Measurements from ENCODE around the gene VGLL4.
A peak's percentile ranks its signal among the peaks of the same experiment; 100 is the strongest.
"Not testable (repeated sequence)": the region's sequence is repeated elsewhere in the genome, so short reads cannot be mapped to it uniquely, and the experiment has no call there.

The VGLL4 gene

GRCh38 chr3:11643605-11644087, at the start of gene VGLL4:
Gene VGLL4 (minus strand): TSS chr3:11643915. CDS start chr3:11643518, 397 bp downstream.
- DNase-seq (ENCODE audit: insufficient read length, low spot score), result peak; percentile 70
- no peak for FAIRE-seq

GRCh38 chr3:11692532-11692813, 48.8 kb upstream of the VGLL4 start:
- FAIRE-seq (no peak), DNase-seq (ENCODE audit: insufficient read length, low spot score) (no peak)

DNA sequence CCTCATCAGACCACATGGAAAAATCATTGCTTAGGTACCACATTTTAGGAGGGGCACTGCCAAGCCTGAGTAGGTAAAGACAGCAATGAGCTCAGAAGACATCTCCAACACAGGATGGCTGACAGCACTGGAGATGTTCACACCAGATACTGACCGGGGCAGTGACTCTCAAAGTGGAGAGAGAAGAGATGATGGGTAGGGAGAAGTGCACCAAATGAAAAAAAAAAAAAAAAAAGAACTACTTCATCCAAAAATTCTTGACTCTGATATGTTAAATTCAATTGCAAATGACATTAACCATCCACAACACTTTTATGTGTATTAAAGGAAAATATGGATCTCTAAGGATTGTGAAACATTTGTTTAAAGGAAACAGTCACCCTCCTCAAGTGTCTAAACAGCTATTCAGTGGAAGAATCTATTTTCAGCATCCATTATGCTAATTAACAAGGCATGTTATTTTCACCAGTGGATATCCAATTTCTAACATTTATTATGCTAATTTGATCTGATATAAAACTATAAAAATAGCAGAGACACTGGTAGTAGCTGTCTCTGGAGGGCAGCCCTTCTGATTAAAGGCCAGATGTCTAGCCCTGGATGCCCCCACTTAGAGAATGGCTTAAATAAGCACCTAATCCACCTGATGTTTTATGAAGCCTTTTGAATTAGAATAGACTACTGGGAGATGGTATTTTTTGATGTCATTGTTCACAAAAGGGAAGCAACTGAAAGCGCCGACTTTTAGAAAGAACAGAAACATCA, 48.2 kb upstream of the VGLL4 start:
- no peak for FAIRE-seq
- no peak for DNase-seq (ENCODE audit: insufficient read length, low spot score)

- peak; percentile 42 for FAIRE-seq
- peak; percentile 55 for DNase-seq (ENCODE audit: insufficient read length, low spot score)
Measured at GRCh38 chr3:11690863-11691766, 47.4 kb upstream of the VGLL4 start.

DNA sequence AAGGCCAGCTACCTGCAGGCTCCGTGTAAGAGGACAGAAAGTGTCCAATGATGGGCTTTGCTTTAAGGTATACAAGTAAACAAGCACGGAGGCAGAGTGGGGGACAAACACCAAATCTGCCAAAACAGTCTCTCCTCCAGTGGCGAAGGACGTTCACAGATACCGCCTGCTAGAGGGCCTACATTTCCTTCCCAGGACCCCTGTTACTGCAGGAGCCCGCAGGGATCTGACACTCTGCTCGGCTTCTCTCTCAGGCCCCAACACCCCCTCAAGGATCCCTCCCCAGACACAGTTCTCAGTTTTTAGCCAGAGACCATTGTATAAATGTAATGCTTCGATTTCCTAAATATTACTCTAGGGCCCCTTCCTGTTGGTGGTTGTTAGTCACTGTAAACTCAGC, 46.0 kb upstream of the VGLL4 start:
- DNase-seq (ENCODE audit: insufficient read length, low spot score), result no peak
- no peak for FAIRE-seq

DNA sequence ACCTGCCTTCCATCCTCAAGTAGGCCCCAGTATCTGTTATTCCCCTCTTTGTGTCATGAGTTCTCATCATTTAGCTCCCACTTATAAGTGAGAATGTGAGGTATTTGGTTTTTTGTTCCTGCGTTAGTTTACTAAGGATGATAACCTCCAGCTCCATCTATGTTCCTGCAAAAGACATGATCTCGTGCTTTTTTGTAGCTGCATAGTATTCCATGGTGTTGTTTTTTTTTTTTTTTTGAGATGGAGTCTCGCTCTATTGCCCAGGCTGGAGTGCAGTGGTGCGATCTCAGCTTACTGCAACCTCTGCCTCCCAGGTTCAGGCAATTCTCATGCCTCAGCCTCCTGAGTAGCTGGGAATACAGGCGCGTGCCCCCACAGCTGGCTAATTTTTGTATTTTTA, 41.3 kb upstream of the VGLL4 start:
- not testable (repeated sequence) for DNase-seq (ENCODE audit: insufficient read length, low spot score); FAIRE-seq

- DNase-seq (ENCODE audit: insufficient read length, low spot score) (no peak), FAIRE-seq (no peak)
Measured at GRCh38 chr3:11680509-11680908, 36.8 kb upstream of the VGLL4 start.

GRCh38 chr3:11679964-11680363, 36.2 kb upstream of the VGLL4 start:
- no peak for FAIRE-seq
- DNase-seq (ENCODE audit: insufficient read length, low spot score), result no peak

DNA sequence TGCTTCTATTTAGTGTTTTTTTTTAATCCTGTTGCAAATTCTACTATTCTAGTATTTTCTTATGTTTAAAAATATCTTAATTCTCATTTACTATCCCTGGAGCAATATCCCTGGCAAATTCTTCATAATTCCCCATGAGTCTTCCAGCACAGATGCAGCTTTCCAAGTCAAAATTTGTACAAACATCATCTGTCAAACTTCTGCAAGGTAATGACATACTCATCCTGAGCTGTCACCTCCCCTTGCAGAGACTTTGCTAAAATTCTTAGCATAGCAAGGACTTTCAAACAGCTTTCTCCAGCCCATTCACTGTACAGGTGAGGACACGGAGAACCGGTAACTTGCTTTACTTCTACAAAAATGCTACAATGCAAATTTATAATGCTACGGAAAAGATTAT, 28.6 kb upstream of the VGLL4 start:
- DNase-seq (ENCODE audit: insufficient read length, low spot score) (no peak), FAIRE-seq (no peak)

DNA sequence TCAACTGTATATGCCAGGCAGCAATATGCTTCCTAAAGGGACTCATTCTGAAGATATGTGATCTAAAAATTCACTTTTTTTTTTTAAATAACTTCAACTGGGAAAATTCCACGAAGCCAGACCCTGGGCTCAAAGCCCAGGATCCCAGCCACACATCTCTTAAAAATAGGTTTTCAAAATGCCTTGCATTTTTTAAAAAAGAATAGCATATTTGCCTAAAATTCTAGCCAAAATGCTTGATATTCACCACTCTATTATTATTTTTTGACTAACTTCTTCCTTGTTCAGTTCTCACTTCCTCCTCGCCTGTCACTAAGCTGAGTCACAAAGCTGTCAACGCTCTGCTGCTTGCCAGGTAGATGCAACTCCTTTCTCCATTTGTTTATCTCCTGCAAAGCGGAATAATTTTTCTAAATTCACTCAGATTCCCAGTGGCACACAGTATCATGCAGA, 28.0 kb upstream of the VGLL4 start:
- DNase-seq (ENCODE audit: insufficient read length, low spot score) (no peak), FAIRE-seq (no peak)

DNA sequence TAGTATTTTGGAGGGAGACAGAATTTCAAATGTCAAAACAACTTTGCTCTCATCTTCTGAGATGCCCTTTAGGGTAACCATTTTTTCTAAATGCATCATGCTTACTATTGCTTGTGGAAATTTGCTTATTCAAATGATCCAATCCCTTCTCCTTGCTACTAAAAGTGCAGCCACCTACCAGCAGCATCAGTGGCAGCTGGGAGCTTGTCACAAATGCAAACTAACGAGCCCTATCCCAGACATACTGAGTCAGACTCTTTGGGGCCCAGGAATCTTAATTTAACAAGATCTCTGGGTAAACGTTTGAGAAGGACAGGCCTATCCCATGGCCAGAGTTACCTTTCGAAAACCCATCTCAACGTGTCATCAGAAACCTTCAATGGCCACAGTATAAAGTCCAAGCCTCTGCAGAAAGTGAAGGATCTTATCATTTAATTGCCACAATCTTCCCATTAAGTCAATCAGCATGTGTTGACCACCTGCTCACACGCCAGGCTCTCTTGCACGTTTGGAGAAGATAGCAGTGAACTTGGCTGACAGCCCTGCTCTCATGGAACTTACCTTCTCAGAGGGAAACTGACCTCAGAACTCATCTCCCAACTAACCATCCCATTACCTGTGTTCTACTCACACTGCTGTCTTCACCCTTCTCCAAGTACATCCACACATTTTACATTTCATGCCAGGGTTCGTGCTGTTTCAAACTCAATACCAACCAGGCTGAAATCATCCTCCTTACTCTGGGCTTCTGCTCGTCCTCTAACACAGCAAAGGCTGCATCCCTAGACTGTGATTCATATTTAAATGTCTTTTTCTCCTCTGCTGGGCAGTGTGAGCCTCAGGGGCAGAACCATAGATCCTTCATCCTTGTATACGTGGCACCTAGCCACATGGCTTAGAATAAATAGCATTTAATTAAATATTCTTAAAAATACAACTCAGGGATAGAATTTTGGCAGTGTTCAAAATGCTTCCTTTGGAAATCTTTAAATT, 24.8 kb upstream of the VGLL4 start:
- DNase-seq (ENCODE audit: insufficient read length, low spot score), result no peak
- FAIRE-seq, result no peak

DNA sequence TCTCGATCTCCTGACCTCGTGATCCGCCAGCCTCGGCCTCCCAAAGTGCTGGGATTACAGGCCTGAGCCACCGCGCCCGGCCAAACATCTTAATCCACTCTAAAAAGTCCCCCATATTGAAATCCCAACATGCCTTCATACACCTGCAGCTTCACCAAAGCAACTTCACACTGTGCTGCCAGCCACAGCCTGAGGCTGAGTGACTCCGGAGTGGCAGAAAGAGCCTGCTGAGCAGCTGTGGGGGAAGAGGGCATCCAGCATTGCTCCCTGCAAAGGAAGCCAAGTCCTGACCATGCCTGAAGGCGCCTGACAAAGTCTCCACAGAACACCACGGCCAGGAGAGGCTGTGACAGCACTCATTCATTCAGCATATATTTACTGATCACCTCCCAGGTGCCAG, 21.6 kb upstream of the VGLL4 start:
- no peak for FAIRE-seq

DNA sequence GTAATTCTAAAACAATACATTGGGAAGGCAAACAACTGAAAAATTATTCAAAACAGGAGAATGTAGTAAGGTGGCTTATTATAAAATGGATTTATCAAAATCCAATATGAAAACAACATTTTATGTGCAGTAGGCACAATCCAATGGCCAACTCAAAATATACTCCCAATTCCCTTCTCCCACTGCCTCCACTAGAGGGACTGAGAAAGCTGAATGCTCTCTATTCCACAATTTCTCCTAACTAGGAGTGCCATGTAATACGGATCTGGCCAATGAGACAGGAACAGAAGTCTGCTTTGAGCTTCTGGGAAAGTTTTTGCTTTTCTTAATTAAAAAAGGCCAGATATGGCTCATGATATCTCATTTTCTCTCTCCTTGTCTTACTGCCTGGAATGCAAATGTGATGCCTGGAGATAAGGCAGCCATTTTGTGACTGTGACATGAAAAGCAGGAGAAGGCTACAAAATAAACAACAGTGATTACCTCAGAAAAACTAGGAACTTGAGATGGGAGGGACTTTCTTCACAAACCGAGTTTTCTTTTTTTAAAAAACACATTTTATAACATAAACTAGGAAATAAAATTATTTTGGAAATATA, 18.8 kb upstream of the VGLL4 start:
- DNase-seq (ENCODE audit: insufficient read length, low spot score), result no peak
- no peak for FAIRE-seq

More for the DNA sequence above, 21.6 kb upstream of the VGLL4 start:
- no peak for DNase-seq (ENCODE audit: insufficient read length, low spot score)

- DNase-seq (ENCODE audit: insufficient read length, low spot score) (no peak), FAIRE-seq (no peak)
Measured at GRCh38 chr3:11661827-11662226, 18.1 kb upstream of the VGLL4 start.

GRCh38 chr3:11661052-11661656, 17.4 kb upstream of the VGLL4 start:
- no peak for FAIRE-seq
- DNase-seq (ENCODE audit: insufficient read length, low spot score), result no peak

GRCh38 chr3:11660242-11660641, 16.5 kb upstream of the VGLL4 start:
- FAIRE-seq (no peak), DNase-seq (ENCODE audit: insufficient read length, low spot score) (no peak)

DNA sequence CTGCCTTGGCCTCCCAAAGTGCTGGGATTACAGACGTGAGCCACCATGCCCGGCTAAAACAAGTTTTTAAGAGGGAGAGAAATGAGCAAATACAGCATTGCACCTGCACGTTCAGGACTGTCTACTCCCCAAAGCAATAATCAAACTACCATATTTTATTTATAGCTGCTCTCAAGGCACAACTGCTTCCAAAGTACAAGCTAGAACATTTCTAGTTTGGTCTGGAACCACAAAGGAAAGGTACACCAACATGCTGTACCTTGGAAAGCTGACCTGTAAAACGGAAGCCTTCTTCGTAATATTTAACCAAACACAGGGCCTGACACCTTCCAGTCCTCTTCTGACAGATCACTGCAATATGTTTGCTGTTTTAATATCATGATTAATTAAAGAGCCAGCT, 14.5 kb upstream of the VGLL4 start:
- FAIRE-seq (no peak), DNase-seq (ENCODE audit: insufficient read length, low spot score) (no peak)

DNA sequence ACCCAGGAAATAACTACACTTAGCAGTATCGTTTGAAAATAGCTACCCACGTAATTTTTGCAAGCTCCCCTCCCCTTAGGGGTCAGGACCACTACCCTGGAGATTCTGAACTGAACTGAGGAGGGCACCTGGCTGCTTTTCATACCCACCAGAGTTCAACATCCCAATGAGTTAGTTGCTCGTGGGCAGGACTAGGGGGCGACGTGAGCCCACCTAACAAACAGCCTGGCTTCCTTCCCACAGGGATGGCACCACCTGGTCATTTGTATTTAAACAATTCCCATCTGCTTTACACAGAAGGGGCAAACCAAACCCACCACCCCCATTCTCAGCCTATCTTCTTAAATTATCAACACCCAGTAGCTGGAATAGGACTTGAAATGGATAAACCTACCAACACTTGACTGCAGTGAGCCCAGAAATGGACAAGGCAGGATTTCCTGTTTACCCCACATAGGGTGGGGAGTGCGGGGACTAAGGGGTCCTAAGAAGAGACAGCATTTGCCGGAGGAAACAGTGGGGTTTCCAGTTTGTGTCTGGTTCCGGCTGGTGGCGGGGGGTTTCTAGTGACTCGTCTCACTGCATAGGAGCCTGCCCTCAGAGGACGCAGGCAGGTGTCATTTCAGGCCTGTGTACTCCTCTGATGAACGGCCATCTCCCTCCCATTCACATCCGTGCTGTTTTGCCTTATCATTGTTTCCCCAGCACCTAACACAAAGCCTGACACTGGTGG, 11.6 kb upstream of the VGLL4 start:
- peak; percentile 32 for DNase-seq (ENCODE audit: insufficient read length, low spot score)

GRCh38 chr3:11654166-11654565, 10.5 kb upstream of the VGLL4 start:
- FAIRE-seq (no peak), DNase-seq (ENCODE audit: insufficient read length, low spot score) (no peak)

More for the DNA sequence above, 11.6 kb upstream of the VGLL4 start:
- no peak for FAIRE-seq
